DOHH2 (cell line): Measurements from ENCODE around the gene SLC35F1.

ENCODE experiments used
- EZH2phosphoT487 ChIP-seq: fragments of 200-600 bp; sonication (generic); IDR thresholded peaks from 2 replicates; pipeline ENCODE4 v1.6.1; 2017; ENCODE audit warnings: borderline replicate concordance, mild to moderate bottlenecking, antibody characterized with exemption, low read length, moderate library complexity, mixed read lengths
- TF ChIP-seq, protein P1 (sequence below): fragments of 200-600 bp; sonication (generic); IDR thresholded peaks from one replicate; pipeline ENCODE4 v1.5.1; 2014; ENCODE audit warnings: antibody characterized with exemption, mild to moderate bottlenecking, low read depth, low read length; ENCODE audit not compliant: poor library complexity, severe bottlenecking

- TF ChIP-seq, protein P1, sequence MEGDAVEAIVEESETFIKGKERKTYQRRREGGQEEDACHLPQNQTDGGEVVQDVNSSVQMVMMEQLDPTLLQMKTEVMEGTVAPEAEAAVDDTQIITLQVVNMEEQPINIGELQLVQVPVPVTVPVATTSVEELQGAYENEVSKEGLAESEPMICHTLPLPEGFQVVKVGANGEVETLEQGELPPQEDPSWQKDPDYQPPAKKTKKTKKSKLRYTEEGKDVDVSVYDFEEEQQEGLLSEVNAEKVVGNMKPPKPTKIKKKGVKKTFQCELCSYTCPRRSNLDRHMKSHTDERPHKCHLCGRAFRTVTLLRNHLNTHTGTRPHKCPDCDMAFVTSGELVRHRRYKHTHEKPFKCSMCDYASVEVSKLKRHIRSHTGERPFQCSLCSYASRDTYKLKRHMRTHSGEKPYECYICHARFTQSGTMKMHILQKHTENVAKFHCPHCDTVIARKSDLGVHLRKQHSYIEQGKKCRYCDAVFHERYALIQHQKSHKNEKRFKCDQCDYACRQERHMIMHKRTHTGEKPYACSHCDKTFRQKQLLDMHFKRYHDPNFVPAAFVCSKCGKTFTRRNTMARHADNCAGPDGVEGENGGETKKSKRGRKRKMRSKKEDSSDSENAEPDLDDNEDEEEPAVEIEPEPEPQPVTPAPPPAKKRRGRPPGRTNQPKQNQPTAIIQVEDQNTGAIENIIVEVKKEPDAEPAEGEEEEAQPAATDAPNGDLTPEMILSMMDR = peak; percentile 75
- no peak for TF ChIP-seq EZH2phosphoT487
Measured at GRCh38 chr6:117976030-117976651, 69.1 kb downstream of the SLC35F1 start.
